Kidney (tissue), 14 donors: Measurements from ENCODE around the gene KLRB1. TPM values are rescaled to one million over a fixed set of nuclear protein-coding genes. Genes with fewer than 3 reads are reported as not detected.

Experiments
- DNase-seq, 5 donors: peaks; one replicate each; pipeline ENCODE4 v3.0.0-alpha.2; 2013 to 2020
- FAIRE-seq: peaks from 2 replicates; lab custom pipeline; 2012; peaks lifted over from hg19 to GRCh38; lab: Jason Lieb, UNC
- H3K27ac ChIP-seq, 2 donors: one replicate each; pipeline ENCODE4 v1.7.0; 2013; ENCODE audit warnings: low read depth in 2 of 2, low read length in 2 of 2, inconsistent platforms in 1 of 2
- H3K27me3 ChIP-seq: one replicate; pipeline ENCODE4 v1.7.1; 2013; ENCODE audit warnings: low read length, inconsistent platforms; ENCODE audit not compliant: control insufficient read depth, insufficient read depth
- H3K36me3 ChIP-seq, 3 donors: one replicate each; pipeline versions ENCODE4 v1.7.0 to v1.7.1; 2013; ENCODE audit warnings: low read length in 3 of 3, control low read depth in 1 of 3, inconsistent platforms in 1 of 3; ENCODE audit not compliant: insufficient read depth in 3 of 3, control insufficient read depth in 2 of 3
- H3K4me1 ChIP-seq, 3 donors: one replicate each; pipeline versions ENCODE4 v1.7.0 to v1.7.1; 2013; ENCODE audit warnings: low read length in 3 of 3, inconsistent platforms in 1 of 3, low read depth in 1 of 3; ENCODE audit not compliant: control insufficient read depth in 2 of 3, insufficient read depth in 2 of 3
- H3K4me3 ChIP-seq, 3 donors: one replicate each; pipeline versions ENCODE4 v1.7.0 to v1.8.1; 2013; ENCODE audit warnings: low read length in 3 of 3, control low read depth in 1 of 3, inconsistent platforms in 1 of 3
- H3K9ac ChIP-seq, 3 donors: one replicate each; pipeline versions ENCODE4 v1.7.0 to v1.7.1; 2013; ENCODE audit warnings: low read length in 3 of 3, control low read depth in 1 of 3, inconsistent platforms in 1 of 3
- H3K9me3 ChIP-seq, 3 donors: one replicate each; pipeline versions ENCODE4 v1.7.0 to v1.7.1; 2013; ENCODE audit warnings: low read length in 3 of 3, control low read depth in 1 of 3, inconsistent platforms in 1 of 3; ENCODE audit not compliant: control insufficient read depth in 2 of 3, insufficient read depth in 1 of 3
- intact Hi-C: fragments of 100-400 bp; cut with DNase I; formaldehyde crosslinking; loops from one replicate; pipeline ENCODE4 v1.11.1; 2022
- polyA plus RNA-seq: library from polyadenylated mRNA; stranded (reverse); fragments of 350-450 nt; fragmentation: Illumina TruSeq; extraction: RNeasy Lipid Tissue Mini Kit (QIAGEN cat#74804); gene quantifications from one replicate; pipeline ENCODE4 v1.2.3, GENCODE V29; 2014; ENCODE audit warnings: low read depth, low replicate concordance; ENCODE audit not compliant: insufficient read depth
- total RNA-seq: library from RNA; stranded (reverse); fragmentation: NEBNext Ultra II Directional; extraction: Animal tissue kit (Norgen Biotek cat#: 25700); gene quantifications from one replicate; pipeline ENCODE4 v1.2.1, GENCODE V29; 2021
- TF ChIP-seq, protein P1 (sequence below): IDR thresholded peaks from 3 replicates; pipeline ENCODE4 v1.5.1; 2012; ENCODE audit warnings: mild to moderate bottlenecking, moderate library complexity, borderline replicate concordance; ENCODE audit not compliant: insufficient read depth; ENCODE audit errors: extremely low read depth
- donor health status: control.
- donor health status: control.
- donor health status: control.
- donor health status: control.
- donor health status: control.
- donor health status: DM: yes; HTN: yes; CAD: no.
- donor health status: Normal renal cell carcinoma (clear cell type).

KLRB1 gene
- total and polyA plus RNA-seq, 2 donors from 2014 or later, result 0.73 to 3.0 TPM

- Histone ChIP-seq H3K27me3 (no peaks in the 10 kb centered on the region), H3K9me3 (no peaks in the 10 kb centered on the region), H3K36me3 (no peaks in the 10 kb centered on the region), H3K4me3 (no peak overlapping the region), H3K9ac (no peak overlapping the region), H3K27ac (no peak overlapping the region), H3K4me1 (no peaks in the 10 kb centered on the region)
- FAIRE-seq (no peak), DNase-seq (no peak)
- intact Hi-C loops, result no loop called here
- TF ChIP-seq, protein P1, sequence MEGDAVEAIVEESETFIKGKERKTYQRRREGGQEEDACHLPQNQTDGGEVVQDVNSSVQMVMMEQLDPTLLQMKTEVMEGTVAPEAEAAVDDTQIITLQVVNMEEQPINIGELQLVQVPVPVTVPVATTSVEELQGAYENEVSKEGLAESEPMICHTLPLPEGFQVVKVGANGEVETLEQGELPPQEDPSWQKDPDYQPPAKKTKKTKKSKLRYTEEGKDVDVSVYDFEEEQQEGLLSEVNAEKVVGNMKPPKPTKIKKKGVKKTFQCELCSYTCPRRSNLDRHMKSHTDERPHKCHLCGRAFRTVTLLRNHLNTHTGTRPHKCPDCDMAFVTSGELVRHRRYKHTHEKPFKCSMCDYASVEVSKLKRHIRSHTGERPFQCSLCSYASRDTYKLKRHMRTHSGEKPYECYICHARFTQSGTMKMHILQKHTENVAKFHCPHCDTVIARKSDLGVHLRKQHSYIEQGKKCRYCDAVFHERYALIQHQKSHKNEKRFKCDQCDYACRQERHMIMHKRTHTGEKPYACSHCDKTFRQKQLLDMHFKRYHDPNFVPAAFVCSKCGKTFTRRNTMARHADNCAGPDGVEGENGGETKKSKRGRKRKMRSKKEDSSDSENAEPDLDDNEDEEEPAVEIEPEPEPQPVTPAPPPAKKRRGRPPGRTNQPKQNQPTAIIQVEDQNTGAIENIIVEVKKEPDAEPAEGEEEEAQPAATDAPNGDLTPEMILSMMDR, result no peak
Measured at GRCh38 chr12:9642606-9643265, 35.0 kb upstream of the KLRB1 start.

DNA sequence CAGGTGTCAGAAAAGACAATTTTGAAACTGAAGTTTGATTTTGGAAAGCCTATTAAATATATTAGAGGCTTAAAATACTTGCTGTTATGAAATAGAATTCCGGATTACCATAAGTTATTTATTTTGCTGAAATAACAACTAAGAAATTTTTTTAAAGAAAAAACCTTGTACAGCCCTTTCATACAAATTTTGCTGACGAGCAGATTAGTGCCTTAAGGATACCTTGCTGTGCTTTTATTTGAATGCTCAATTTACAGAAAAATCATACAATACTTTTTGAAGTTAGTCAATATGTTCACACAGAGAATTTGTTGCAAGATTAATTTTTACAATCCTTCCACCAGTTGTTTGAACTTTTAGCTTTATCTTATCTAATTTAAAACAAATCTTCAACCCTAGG, 32.3 kb upstream of the KLRB1 start:
- TF ChIP-seq, protein P1, result no peak

GRCh38 chr12:9636851-9637206, 29.1 kb upstream of the KLRB1 start:
- no peaks in the 10 kb centered on the region for H3K9me3 ChIP-seq
- FAIRE-seq, result no peak
- no peaks in the 10 kb centered on the region for H3K36me3 ChIP-seq
- DNase-seq, result no peak
- no peaks in the 10 kb centered on the region for H3K27me3 ChIP-seq
- intact Hi-C loops, result no loop called here
- H3K9ac ChIP-seq, result no peak overlapping the region
- no peaks in the 10 kb centered on the region for H3K4me1 ChIP-seq
- TF ChIP-seq, protein P1, result no peak
- H3K4me3 ChIP-seq, result no peak overlapping the region
- H3K27ac ChIP-seq, result no peak overlapping the region

More for the DNA sequence above, 32.3 kb upstream of the KLRB1 start:
- no peak for DNase-seq
- Histone ChIP-seq H3K9me3 (no peaks in the 10 kb centered on the region), H3K9ac (no peak overlapping the region), H3K27ac (no peak overlapping the region), H3K4me1 (no peaks in the 10 kb centered on the region), H3K27me3 (no peaks in the 10 kb centered on the region), H3K36me3 (no peaks in the 10 kb centered on the region), H3K4me3 (no peak overlapping the region)
- FAIRE-seq, result no peak
- intact Hi-C loops, result no loop called here
